GM18909 (cell line): Measurements from ENCODE around the gene SLC35E2B.
"Not testable (repeated sequence)": the region's sequence is repeated elsewhere in the genome, so short reads cannot be mapped to it uniquely, and the experiment has no call there.

ENCODE experiments used
- ATAC-seq: cut with Tn5 transposase; IDR thresholded peaks from one replicate; pipeline ENCODE4 v1.9.1; 2021; ENCODE audit warnings: mild to moderate bottlenecking; ENCODE audit not compliant: unreplicated experiment, poor library complexity

Gene SLC35E2B

GRCh38 chr1:1647567-1648241 is 44.9 kb downstream of the SLC35E2B start:
- not testable (repeated sequence) for ATAC-seq

- not testable (repeated sequence) for ATAC-seq
Observed at GRCh38 chr1:1646326-1646725, 46.3 kb downstream of the SLC35E2B start.

- ATAC-seq: not testable (repeated sequence)
Observed at GRCh38 chr1:1640711-1641461, 51.7 kb downstream of the SLC35E2B start.

- ATAC-seq: not testable (repeated sequence)
Observed at GRCh38 chr1:1640081-1640480, 52.5 kb downstream of the SLC35E2B start.

- ATAC-seq: not testable (repeated sequence)
Observed at GRCh38 chr1:1639368-1639767, 53.2 kb downstream of the SLC35E2B start.

GRCh38 chr1:1638528-1638927 is 54.1 kb downstream of the SLC35E2B start:
- ATAC-seq: not testable (repeated sequence)

GRCh38 chr1:1637479-1637875 is 55.1 kb downstream of the SLC35E2B start:
- ATAC-seq: not testable (repeated sequence)

GRCh38 chr1:1636621-1637478 is 55.7 kb downstream of the SLC35E2B start:
- ATAC-seq: not testable (repeated sequence)

GRCh38 chr1:1634613-1635012 is 58.0 kb downstream of the SLC35E2B start:
- not testable (repeated sequence) for ATAC-seq

- ATAC-seq: not testable (repeated sequence)
Observed at GRCh38 chr1:1633409-1633808, 59.2 kb downstream of the SLC35E2B start.

GRCh38 chr1:1631782-1632420 is 60.7 kb downstream of the SLC35E2B start, which contains the start of gene MMP23B:
Gene MMP23B (plus strand): TSS chr1:1632173. CDS start chr1:1632219, 46 bp downstream.
- no peak for ATAC-seq

GRCh38 chr1:1630965-1631781 is 61.4 kb downstream of the SLC35E2B start:
- no peak for ATAC-seq

- ATAC-seq: peak; percentile 61
Observed at GRCh38 chr1:1630191-1630964, 62.2 kb downstream of the SLC35E2B start.

- no peak for ATAC-seq
Observed at GRCh38 chr1:1629430-1630190, 63.0 kb downstream of the SLC35E2B start.

- ATAC-seq: no peak
Observed at GRCh38 chr1:1628754-1629429, 63.7 kb downstream of the SLC35E2B start.

- no peak for ATAC-seq
Observed at GRCh38 chr1:1627829-1628753, 64.5 kb downstream of the SLC35E2B start.
